COR-L47 (cell line): Measurements from ENCODE around the gene COL1A1.

Source experiments
- DNase-seq: peaks from one replicate; lab custom pipeline; 2025; lab: John Stamatoyannopoulos, UW

COL1A1 gene

DNA sequence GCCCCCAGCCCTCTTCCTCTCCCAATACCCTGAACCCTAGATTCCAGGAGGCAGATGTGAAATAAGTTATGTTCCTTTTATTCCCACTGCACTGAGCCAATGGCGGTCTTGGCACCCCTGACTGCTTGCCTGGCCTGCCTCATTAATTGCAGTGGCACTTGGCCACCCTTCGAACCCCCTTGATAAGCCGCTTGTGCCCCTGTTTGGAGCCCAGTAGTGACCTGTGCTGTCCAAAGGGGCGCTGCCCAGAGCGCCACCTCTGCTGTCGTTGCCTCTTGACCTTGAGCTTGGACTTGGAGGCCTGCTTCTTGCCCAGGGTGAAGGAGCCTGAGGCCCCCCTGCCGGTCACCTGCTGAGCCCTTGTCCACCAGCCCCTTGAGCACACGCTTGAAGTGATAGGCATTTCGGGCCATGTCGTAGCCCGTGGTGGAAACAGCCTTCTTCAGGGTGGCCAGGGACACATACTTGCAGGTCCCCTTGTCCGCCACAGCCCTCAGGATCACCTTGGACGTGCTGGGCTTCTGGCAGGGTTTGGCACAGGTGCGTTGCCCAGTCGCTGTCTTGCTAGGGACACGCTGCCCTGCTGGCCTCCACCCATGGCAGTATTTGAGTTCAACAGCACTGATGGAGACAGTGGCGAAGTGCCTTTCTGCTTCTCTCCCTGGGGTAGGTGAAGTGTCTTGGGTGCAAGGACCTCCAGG lies 29.9 kb downstream of the COL1A1 start:
- DNase-seq, result no peak

- no peak for DNase-seq
Observed at GRCh38 chr17:50170662-50171370, 30.6 kb downstream of the COL1A1 start.

- no peak for DNase-seq
Observed at GRCh38 chr17:50169881-50170459, 31.5 kb downstream of the COL1A1 start.

GRCh38 chr17:50169121-50169764 lies 32.2 kb downstream of the COL1A1 start:
- peak; percentile 29 for DNase-seq

DNA sequence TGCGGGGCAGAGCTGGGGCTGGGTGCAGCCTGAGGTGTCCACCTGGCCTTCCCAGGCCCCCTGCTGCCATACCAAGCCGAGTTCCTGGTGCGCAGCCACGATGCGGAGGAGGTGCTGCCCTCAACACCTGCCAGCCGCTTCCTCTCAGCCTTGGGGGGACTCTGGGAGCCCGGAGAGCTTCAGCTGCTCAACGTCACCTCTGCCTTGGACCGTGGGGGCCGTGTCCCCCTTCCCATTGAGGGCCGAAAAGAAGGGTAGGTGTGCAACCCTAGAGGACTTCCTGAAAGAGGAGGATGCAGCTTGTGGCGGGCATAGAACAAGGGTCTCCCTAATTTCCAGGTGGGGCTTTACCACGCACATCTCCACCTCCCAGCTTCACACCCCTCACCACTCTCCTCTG lies 33.1 kb downstream of the COL1A1 start:
- DNase-seq, result no peak

- no peak for DNase-seq
Observed at GRCh38 chr17:50167371-50167770, 34.1 kb downstream of the COL1A1 start.

DNA sequence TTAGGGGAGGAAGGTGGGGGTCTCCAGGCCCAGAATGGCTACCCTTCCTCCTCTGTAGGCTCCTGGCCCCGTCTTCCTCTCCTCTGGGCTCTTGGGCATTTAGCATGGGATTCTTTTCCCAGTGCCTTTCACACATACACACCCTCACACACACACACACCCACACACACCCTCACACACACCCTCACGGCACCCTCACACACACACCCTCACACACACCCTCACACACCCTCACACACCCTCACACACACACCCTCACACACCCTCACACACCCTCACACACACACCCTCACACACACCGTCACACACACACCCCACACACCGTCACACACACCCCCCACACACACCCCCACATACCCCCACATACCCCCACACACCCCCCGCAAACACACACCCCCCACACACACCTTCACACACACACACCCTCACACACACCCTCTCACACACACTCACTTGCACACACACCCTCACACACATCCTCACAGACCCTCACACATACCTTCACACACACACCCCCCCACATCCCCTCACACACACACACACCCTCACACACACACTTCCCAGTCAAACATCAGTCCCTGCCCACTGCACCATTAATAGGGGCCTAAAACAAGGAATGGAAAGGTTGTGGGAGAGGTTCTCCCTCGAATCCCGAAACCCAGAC lies 34.8 kb downstream of the COL1A1 start:
- DNase-seq, result no peak

DNA sequence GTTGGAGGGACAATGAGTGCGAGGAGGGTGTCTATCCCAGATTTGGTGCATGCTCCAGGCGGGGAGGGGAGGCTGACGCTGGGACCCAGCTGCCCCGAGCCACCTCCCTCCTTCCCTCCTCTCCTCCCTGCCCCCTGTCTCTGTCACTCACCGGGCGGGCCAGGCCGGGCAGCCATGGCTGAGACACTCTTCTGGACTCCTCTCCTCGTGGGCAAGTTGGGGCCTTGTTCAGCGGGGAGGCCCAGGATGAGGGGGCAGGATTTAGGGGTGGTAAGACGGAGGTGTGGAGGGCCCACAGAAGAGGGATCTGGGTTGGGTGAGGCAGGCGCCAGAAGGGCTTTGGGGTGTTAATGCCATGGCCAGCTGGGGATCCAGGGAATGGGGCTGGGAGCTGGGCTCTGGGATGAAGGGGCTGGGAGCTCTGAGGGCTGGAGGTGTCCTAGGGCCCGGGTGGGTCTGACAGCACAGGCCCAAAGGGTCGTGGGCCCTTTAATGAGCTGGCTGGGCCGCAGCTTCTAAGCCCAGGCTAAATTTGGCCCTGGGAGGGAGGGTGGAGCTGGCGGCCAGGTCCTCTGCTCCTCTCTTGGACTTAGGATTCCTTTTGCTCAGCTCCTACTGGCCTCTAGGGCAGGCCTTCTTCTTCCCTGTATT lies 35.4 kb downstream of the COL1A1 start, which contains the start of gene SGCA:
Gene SGCA, plus strand, starts transcription at position 139 of the 651 bp plus-strand sequence. Its CDS starts 36 bp downstream, at position 175.
- DNase-seq, result no peak

DNA sequence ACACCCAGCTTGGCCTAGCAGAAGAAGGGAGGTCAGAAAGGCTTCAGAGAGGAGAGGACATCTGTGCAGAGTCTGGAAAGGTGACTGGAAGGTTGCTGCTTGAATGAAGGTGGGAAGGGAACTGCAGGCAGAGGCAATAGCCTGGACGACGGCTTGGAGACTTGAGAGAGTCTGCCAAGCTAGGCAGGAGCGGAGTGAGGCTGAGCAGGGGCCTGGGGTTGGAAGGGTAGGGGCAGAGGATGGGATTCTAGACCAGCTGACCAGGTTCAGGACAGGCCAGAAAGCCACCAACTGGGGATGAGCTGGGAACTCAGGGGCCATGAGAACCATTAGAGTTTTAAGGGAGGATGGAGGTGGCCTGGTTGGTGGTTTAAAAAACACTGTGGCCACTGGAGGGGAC lies 36.0 kb downstream of the COL1A1 start:
- no peak for DNase-seq

- DNase-seq, result no peak
Observed at GRCh38 chr17:50165066-50165465, 36.4 kb downstream of the COL1A1 start.

- no peak for DNase-seq
Observed at GRCh38 chr17:50164697-50164988, 36.8 kb downstream of the COL1A1 start.

DNA sequence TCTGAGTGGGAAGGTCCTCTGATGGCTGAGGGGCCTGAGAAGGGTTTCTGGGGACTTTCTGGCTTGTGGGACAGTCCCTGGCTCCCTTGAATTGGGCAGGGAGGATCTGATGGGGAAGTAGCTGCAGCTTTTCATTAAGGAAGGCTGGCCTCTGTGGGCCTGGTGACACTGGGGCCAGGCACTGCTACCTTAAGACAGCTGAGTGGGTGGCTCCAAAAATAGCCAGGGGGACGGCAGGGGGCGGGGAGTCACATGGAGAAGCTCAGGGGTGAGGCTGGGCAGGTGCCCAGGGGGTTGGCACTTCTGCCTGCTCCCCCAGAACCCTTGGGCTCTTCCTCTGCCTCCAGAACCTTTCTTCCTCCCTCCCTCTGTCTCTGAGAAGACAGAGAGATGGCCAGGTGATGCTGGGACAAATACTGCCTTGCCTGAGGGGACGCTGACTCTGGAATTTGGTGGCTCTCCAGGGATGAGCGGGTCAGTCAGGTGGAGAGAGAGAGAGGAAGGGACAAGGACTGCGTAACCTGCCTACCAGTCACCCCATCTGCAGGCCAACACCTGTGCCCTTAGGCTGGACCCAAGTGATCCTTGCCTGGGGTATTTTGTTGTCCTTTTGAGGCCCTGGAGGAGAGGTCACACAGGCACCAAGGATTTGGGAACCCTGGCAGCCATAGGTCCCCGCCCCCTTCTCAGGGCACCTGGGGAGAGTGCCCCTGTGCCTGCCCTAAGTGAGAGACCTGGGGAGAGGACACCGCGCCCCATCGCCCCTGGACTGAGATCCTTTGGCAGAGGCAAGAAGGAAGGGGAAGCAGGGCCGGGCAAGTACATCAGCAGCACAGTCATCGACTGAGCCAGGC lies 37.4 kb downstream of the COL1A1 start:
- no peak for DNase-seq

- no peak for DNase-seq
Observed at GRCh38 chr17:50162466-50163254, 38.8 kb downstream of the COL1A1 start.

- no peak for DNase-seq
Observed at GRCh38 chr17:50161911-50162288, 39.5 kb downstream of the COL1A1 start.

DNA sequence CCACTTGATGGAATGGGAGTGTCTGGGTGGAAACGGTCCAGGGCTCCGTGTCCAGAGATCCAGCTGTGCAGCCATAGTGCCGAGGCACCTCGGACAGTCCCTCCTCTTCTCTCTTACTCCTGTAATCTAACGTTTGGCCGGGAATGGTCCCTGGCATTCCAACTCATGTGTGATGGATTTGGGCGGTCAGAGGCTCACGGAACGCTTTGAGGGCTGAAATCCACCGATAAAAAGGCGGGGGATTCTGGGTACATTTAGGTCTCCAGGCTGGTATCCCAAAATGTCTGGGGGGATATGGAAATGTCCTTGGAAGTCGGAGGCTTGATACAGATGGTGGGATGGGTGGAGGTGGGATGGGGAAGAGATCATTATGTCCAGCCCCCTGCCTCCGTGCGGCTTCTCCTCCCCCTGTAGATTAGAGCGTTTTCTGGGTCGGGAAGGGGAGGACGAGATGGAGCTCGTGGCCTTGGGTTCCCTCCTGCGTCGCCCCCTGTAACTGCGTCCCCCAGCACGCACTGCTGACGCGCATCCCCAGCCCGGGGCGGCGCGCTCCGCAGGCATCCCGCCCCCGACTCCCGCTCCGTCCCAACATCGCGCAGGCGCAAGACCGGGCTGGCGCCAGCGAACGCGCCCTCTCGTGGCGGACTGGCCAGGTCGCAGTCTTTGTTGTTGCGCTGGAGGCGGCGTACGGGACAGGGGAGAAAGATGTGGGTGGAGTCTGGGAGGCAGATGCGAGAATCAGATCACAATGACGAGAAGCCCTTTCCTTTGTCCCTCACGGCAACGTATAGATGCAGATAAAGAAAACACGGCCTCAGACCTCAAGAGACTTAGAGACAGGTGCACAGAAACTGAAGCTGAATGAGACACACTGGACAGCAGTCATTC lies 40.2 kb downstream of the COL1A1 start:
- DNase-seq, result peak; percentile 87

- no peak for DNase-seq
Observed at GRCh38 chr17:50157891-50158290, 43.5 kb downstream of the COL1A1 start.

DNA sequence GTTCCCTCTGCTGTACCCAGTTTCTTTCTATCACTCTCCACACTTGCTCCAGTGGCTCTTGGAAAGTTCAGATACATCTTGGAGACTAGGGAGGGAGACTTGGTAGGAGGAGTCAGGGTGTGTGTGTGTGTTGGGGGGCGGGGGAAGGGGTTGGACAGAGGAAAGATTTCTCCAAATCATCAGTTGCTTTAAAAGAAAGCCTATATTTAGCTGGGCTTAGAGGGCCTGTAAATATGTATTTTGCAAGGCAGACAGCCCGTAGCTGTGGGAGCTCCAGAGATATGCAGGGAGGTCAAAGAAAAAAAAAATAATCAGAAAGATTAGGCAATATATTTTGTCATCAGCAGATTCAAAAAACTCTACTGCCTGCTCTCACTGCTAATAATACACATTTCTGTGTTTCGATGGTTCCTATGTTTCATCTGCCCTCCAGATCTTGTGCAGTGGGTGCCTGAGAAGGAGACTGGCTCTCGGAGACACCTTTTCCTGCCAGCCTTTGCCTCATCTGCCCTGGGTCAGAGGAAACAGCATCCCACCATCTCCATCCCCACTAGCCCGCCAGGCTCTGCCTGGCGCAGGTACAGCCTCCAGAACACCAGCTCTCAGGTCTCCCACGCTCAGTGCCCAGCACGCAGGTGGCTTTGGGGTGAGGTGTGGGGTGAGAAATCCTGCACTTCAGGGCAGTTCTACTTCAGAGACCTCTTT lies 46.2 kb downstream of the COL1A1 start:
- no peak for DNase-seq

DNA sequence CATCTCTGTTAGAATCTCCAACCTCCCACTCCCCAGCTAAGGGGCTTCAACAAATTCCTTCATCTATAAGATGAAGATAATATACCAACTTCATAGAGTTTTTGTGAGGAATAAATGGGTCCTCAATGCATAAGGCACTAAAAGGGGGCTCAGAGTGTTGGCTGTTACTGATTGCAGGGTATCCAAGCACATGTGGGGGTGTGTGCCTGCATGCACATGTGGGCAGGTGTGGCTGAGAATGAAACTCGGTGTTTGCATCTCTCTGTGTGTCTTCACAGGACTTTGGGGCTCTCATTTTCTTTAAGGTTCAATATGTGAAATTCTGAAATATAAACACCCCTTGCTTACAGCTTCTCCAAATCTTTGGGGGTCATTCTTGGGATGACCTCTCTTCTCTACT lies 46.8 kb downstream of the COL1A1 start:
- no peak for DNase-seq
